Ishikawa (cell line): Measurements from ENCODE around the gene ZNF302.
A peak's percentile ranks its signal among the peaks of the same experiment; 100 is the strongest.

Experiments used
- EGR1 ChIP-seq: IDR thresholded peaks from 2 replicates; pipeline ENCODE4 v1.6.1; 2012
- EP300 ChIP-seq: IDR thresholded peaks from 2 replicates; pipeline ENCODE4 v1.6.1; 2012; ENCODE audit warnings: borderline replicate concordance
- FOXM1 ChIP-seq: IDR thresholded peaks from 2 replicates; pipeline ENCODE4 v1.6.1; 2012; ENCODE audit warnings: low read depth, borderline replicate concordance
- RAD21 ChIP-seq: IDR thresholded peaks from 2 replicates; pipeline ENCODE4 v1.6.1; 2012; ENCODE audit warnings: low read depth
- REST ChIP-seq: IDR thresholded peaks from 2 replicates; pipeline ENCODE4 v1.6.1; 2012; ENCODE audit warnings: low read depth, mild to moderate bottlenecking
- TAF1 ChIP-seq: IDR thresholded peaks from 2 replicates; pipeline ENCODE4 v1.6.1; 2012; ENCODE audit warnings: low read depth, mild to moderate bottlenecking
- TF ChIP-seq, protein P1 (sequence below): IDR thresholded peaks from 2 replicates; pipeline ENCODE4 v1.6.1; 2012
- TF ChIP-seq, protein P2 (sequence below): IDR thresholded peaks from 2 replicates; pipeline ENCODE4 v1.6.1; 2012

DNA sequence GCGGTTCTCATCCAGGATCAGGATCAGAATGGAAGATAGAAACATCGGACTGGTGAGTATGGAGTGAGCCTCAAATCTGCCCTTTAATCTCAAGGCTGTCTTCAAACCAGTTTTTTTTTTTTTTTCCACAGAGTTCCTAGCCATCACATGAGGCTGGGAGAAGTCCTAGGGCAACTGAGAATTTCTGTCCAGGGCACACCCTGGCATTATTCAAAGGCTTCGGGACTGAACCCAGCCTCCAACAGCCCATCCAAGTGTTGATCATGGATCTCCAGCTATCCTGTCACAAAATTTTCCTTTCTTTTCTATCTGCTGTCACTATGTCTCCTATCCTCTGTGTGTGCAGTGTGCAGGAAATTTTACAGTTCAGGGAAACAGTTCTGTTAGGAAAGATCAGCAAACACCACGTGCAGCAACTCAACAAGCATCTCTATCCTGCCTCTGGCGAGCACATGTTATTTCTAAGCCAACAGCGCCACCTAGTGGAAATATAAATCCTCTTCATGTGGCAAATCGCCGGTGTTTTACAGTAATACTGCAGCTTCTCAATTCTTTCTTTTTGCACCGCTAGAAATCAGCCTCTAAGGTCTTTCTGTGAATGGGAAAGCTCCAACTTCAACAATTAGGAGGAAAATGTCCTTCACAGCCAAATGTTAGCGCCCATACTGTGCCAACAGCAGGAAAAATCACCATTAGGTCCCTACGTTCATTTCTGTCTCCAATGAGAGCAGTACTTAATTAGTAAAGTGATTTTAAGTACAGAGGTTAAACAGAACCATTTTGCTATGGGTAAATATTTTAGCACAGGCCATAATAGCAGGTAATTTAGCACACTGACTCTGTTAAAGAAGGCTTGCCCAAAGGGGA is 35.1 kb downstream of the ZNF302 start:
- TF ChIP-seq EP300, result no peak
- no peak for TF ChIP-seq FOXM1
- TF ChIP-seq, protein P1, sequence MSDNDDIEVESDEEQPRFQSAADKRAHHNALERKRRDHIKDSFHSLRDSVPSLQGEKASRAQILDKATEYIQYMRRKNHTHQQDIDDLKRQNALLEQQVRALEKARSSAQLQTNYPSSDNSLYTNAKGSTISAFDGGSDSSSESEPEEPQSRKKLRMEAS, result 0 out of 2 replicates have a peak, but pooled peaks have one; percentile 48
- TF ChIP-seq EGR1, result no peak
- peak; percentile 85 for TF ChIP-seq RAD21
- TF ChIP-seq, protein P2, sequence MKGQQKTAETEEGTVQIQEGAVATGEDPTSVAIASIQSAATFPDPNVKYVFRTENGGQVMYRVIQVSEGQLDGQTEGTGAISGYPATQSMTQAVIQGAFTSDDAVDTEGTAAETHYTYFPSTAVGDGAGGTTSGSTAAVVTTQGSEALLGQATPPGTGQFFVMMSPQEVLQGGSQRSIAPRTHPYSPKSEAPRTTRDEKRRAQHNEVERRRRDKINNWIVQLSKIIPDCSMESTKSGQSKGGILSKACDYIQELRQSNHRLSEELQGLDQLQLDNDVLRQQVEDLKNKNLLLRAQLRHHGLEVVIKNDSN, result no peak
- no peak for TF ChIP-seq TAF1
- TF ChIP-seq REST, result no peak
